Right forelimb (tissue), 1 donor: ENCODE data around the gene UTP4.
A peak's percentile ranks its signal among the peaks of the same experiment; 100 is the strongest.
"Not testable (repeated sequence)": the region's sequence is repeated elsewhere in the genome, so short reads cannot be mapped to it uniquely, and the experiment has no call there.

Experiments
- DNase-seq: peaks from one replicate; pipeline ENCODE4 v3.0.0-alpha.2; 2018

UTP4 gene

DNA sequence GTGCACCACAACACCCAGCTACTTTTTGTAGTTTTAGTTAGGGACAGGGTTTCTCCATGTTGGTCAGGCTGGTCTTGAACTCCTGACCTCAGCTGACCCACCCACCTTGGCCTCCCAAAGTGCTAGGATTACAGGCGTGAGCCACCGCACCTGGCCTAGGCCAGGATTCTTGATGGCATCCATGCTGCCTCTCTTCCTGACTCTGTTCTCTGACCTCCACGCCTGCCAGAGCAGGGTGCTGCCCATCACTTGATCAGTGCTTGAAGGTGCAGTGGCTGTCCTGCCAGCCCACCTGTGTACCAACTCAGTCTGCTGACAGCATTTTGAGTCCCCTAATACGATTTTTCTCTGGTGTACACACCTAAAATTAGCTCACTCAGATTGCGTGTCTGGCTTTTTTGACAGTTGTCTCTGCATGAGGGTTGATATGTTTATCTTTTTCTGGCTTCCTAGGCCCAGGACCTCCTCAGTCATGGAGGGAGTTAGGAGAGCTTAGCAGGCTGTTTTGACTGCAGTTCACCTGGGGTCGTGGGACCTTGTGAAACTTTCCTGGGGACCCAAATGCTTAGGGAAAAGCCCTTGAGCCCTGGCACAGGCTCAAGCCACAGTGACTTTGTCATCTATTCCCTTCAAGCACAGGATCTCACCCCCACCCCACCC lies 21.1 kb upstream of the UTP4 start:
- DNase-seq = no peak

DNA sequence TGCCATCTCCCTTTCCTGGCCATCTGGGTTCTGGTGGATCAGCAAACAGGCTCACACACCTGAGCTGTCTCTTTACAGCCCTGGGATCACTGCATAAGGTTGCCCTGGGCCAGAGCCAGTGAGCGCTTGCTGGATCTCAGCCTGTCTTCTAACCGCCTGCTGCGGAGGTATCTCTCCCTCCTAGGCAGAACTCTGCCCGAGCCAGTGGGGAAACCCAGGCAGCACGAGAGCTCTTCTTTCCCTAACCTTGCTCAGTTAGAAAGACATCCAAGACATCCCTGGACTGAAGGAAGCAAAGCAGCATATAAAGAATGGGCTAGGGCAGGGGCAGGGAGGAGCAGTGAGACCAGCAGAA lies 20.6 kb upstream of the UTP4 start:
- DNase-seq = no peak

DNA sequence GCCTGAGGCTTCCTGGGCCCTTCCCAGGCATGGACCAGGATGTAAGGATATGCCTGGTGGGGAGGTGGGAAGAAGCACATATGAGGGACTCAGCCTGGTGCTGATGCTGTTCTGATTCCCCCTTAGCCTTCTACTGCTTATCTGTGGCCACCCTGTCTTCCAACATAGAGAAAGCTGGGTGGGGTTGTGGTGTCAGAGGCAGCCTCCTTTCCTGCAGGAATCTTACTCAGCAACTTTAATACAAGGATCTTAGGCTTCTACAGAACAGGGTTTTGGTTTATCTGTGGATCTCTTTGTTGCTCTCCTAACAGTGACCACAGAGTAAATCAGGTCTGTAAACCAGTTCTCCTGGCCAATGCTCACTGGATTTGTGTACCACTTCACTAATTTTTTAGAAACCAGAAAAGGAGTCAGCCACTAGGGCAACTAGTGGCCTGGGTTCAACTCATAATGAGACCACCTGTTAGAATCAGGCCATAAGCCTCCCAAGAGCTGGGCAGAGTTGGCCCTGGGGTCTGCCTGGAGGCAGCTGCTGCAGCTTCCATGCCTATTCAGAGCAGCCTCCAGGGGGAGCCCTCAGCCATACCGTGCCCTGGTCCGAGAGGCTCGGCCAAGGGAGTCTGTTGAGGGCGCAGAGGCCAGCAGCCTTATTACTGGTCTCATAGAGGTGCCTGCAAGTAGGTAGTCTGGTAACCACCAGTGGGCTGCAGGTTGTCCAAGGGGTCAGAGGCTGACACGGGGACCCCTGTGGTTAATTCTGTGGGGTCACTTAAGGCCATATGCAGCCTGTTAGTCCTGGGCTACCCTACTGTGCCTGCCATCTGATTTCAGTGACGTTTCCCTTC lies 19.9 kb upstream of the UTP4 start:
- no peak for DNase-seq

DNA sequence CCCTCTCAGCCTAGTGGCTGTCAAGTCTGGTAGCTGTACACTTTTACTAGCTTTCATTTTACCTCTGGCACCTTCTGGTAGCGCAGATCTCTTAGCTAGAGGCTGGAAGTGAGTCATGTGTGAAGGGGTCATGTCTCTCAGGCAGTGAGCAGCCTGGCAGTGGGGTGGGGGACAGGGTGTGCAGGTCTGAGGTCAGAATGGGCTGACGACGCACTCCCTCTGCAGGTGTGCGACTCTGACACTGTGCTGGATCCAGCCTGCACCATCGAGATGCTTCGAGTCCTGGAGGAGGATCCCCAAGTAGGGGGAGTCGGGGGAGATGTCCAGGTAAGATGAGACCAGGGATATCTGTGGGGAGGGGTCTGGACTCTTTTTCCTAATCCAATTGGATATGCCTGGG lies 19.2 kb upstream of the UTP4 start:
- no peak for DNase-seq

DNA sequence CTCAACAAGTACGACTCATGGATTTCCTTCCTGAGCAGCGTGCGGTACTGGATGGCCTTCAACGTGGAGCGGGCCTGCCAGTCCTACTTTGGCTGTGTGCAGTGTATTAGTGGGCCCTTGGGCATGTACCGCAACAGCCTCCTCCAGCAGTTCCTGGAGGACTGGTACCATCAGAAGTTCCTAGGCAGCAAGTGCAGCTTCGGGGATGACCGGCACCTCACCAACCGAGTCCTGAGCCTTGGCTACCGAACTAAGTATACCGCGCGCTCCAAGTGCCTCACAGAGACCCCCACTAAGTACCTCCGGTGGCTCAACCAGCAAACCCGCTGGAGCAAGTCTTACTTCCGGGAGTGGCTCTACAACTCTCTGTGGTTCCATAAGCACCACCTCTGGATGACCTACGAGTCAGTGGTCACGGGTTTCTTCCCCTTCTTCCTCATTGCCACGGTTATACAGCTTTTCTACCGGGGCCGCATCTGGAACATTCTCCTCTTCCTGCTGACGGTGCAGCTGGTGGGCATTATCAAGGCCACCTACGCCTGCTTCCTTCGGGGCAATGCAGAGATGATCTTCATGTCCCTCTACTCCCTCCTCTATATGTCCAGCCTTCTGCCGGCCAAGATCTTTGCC lies 18.0 kb upstream of the UTP4 start:
- DNase-seq = no peak

DNA sequence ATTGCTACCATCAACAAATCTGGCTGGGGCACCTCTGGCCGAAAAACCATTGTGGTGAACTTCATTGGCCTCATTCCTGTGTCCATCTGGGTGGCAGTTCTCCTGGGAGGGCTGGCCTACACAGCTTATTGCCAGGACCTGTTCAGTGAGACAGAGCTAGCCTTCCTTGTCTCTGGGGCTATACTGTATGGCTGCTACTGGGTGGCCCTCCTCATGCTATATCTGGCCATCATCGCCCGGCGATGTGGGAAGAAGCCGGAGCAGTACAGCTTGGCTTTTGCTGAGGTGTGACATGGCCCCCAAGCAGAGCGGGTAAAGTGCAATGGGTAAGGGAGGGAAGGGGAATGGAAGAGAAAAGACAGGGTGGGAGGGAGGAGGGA lies 17.5 kb upstream of the UTP4 start:
- no peak for DNase-seq

DNA sequence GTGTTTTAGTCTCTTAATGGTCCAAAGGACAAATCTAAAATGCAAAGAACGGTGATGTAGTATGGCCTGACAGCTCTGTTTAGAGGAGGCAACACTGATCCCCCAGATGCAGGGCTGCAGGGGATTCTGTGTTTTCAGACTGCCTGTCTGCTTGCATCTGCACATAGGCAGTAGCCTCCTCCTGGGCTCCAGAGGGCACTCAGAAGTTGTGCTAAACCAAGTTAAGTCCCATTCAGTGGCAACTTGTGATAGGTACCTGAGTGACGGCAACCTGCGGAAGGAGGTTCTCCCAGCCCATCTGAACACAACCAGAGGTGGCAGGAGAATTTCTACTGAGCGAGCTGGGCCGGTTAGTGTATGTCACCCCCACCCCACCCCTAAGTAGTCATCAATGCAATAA lies 17.1 kb upstream of the UTP4 start:
- no peak for DNase-seq

DNA sequence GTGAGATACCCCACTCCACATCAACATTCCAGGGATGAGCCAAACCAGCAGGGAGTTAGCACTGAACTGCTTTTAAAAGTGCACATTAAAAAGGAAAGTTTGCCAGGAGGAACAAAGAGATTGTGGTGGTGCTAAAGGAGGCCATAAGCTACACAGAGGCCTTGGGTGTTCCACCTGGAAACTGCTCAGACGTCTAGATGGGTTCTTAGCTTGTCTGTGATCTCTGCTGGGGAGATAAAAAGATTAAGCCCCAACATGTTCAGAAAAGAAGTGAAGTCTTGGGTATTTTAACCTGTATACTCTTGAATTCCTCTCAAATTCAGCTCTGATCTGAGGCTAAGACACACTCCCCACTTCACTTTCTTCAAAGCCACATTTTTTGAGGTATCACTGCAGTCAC lies 16.6 kb upstream of the UTP4 start:
- DNase-seq = no peak

DNA sequence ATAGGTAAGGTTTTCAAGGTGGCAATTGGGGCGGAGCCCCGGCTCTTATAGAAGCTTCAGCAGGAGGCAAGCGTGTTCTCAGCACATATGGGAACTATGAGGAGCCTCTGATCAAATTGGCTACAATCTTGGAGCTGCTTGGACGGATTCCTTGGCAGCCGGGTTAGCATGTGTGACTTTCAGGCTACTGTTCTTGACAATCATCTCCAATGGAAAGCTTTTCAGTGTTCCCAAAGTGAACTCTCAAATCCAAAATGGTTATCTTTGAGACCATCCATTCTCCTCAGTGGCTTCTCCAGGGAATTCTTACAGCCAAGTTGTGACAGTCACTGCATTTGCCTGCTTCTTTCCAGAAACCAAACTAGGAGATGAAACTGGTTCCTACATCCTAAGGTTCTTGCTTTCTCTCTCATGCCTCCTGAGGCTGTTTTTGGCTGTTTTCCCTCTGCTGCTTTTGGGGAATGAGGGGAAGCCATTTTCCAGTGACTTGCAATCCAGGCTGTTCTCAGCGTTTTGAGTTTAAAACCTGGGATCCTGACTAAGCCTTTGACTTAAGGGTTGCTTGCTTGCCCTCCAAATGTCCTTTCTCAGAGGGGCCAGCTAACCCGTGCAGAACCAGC lies 16.1 kb upstream of the UTP4 start:
- DNase-seq = no peak

DNA sequence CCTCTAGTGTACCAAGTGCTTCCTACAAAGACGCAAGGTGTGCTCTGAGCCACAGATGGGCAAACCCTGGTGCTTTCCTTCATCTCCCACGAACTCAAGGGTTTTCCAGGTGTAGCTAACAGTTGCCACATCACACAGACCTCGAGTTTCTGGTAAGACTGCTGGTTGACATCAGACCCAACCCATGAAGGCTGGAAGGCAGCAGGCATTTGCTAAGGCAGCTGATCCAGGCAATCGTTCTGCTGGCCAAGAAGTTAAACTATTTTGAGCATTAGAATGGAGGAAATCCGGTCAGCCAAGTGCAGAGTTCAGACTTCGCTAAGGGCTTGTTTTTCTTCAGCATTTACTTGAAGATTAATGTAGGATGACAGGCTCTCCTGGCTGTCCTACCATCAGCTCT lies 15.5 kb upstream of the UTP4 start:
- no peak for DNase-seq

DNA sequence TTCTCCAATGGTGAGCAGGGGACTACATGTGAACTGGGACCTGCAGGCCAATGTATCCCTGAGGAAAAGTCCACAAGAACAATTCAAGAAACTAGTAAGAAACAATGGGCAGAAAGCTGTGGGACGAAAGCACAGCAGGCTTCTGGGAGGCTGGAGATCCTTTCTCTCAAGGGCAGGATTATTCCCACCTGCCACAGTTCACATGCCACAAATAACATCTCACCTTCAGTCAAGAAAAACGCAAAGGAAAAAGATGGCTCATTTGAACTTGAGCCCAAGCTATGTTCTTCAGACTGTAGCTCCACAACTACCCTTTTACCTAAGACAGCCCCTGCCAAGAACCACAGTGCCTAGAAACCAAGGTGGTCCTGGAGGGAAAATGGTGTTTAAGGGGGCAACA lies 14.0 kb upstream of the UTP4 start:
- DNase-seq = no peak

DNA sequence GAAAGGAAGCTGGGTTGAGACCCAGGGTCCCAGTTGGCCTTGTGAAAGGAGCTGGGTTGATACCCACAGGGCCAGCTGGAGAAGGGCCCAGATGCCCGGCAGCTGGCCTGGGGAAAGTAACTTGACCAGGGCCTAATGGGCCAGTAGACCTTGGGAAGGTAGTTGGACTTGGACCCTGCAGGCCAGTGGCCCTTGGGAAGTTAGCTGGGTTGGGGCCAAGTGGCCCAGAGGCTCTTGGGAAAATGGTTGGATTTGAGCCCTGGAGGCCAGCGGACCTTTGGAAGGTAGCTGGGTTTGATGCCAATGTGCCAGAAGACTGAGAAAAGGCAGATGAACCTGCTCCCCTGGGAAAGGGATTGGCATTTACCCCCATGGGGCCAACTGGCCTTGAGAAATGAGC lies 13.5 kb upstream of the UTP4 start:
- DNase-seq = no peak

DNA sequence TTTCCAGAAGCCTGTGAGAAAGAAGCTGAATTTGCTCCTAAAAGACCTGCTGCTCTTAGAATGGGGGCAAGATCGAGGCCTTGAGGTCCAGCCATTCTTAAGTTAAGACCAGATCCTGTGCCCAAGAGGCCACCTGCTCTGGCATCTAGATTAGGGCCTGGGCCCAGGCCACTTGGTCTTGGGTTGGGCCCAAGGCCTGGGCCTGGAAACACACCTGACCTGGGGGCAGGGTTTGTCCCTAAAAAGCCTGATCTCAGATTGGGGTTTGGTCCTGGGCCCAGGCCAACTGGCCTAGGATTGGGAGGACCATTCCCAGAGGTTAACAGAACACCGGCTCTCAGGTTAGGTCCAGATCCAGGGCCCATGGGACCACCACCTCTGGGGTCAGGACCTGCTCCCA lies 12.9 kb upstream of the UTP4 start:
- no peak for DNase-seq

DNA sequence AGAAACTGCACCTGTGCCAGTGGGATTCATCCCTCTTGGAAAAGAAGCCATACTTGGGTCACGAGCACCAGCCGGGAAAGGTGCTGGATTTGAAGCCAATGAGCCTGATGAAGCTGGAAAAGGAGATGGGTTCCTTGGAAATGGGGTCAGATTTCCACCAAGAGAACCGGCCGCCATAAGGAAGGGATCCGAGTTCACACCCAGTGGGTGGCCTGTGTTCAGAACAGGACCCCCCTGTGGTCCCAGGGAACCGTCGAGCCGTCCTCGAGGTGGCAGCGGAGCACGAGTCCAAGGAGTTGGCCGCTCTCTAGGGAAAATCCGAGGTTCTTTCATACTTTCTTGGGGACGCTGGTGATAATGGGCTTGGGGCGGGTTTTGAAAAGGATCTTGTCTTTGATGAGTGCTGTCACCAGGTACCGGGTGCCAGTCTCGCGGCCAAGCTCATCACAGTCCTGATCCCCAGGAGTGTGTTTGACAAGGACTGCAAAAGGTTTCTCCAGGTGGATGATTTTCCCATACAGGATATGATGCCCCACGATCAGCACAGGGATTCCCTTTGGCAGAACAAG lies 12.3 kb upstream of the UTP4 start:
- DNase-seq = no peak

DNA sequence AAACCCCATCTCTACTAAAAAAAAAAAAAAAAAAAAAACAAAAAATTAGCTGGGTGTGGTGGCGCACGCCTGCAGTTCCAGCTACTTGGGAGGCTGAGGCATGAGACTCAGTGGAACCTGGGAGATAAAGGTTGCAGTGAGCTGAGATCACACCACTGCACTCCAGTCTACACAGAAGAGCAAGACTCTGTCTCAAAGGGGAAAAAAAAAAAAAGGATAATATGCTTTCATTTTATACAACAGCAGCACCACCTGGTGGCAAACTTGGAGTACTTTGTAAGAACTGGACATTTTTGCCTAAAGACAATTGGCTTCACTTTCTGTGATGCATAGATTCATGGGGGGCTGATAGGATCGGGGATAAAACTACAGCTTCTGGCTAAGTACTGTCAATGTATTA lies 8.5 kb upstream of the UTP4 start:
- DNase-seq = no peak

DNA sequence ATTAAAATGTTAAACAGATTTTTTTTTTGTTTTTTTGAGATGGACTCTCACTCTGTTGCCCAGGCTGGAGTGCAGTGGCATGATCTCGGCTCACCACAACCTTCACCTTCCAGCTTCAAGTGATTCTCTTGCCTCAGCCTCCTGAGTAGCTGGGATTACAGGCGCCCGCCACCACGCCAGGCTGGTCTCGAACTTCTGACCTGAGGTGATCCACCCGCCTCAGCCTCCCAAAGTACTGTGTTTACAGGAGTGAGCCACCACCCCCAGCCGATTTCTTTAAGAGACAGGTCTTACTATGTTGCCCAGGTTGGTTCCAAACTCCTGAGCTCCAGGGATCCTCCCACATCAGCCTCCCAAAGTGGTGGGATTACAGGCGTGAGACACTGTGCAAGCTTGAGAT lies 8.0 kb upstream of the UTP4 start:
- DNase-seq = not testable (repeated sequence)

DNA sequence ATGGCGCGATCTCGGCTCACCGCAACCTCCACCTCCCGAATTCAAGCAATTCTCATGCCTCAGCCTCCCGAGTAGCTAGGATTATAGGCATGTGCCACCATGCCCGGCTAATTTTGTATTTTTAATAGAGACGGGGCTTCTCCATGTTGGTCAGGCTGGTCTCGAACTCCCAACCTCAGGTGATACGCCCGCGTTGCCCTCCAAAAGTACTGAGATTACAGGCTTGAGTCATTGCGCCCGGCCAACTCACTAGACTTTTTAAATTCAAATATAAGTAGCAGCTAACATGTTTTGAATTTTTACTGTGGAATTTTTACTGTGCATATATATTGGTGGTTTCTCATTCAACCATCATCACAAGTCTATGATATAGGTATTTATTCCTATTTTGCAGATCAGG lies 7.5 kb upstream of the UTP4 start:
- not testable (repeated sequence) for DNase-seq

DNA sequence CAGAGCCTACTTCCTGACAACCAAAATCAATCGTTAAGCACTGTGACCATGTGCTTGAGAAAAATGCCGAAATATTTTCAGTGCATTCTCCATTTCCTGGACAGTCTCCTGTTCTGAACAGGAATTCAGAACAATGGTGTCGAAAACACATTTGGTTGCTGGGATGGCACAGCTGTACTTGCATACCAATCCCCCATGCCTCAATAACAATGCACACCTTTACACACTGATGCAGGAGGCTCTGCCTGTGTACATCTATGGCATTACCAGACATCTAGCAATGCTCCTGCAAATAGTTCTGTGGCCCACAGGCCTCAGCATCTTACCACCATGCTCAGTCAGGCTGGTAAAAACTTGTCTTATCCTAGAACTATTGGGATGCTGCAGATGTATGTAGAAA lies 6.2 kb upstream of the UTP4 start:
- DNase-seq = no peak

DNA sequence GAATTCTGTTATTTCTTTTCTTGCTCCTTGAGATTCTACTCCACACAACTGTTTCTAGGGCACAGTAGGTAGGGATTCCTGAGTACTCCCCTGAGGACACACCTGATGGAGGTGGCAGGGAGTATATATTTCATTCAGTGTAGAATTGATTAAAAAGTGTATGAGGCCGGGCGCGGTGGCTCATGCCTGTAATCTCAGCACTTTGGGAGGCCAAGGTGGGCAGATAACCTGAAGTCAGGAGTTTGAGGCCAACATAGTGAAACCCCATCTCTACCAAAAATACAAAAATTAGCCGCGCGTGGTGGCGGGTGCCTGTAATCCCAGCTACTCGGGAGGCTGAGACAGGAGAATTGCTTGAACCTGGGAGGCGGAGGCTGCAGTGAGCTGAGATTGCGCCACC lies 5.6 kb upstream of the UTP4 start:
- not testable (repeated sequence) for DNase-seq

DNA sequence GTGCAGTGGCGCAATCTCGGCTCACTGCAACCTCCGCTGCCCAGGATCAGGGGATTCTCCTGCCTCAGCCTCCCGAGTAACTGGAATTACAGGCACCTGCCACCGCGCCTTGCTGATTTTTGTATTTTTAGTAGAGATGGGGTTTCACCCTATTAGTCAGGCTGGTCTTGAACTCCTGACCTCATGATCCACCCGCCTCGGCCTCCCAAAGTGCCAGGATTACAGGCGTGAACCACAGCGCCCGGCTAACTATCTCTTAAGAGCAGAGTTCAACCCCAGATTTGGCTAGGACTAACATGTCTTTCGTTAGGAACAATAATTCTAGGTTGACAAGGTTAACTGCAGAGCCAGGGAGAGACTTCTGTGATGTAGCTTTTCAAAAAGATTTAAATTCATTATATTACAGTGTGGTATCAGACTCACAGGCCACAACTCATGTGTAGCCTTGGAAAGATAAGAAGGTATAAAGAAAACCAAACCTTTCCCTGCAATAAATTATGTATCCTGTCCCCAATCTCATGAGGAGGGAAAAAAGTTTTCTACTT lies 4.4 kb upstream of the UTP4 start:
- no peak for DNase-seq

DNA sequence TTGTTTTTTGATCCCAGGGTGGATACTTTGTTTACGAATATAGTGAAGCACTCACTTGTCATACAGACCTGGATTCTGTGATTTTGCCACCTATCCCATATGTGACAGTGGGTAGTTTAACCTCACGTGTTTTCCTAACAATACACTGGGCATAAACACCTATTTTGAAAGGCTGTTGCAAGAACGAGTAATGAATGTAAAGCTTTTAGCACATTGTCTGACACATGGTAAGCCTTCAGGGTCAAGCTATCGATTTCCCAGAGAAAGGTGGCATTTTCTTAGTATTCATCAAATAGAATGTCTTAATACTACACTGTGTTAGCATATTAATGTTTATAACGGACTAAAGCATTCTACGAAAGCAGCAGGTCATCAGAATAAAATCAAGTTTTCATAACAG lies 2.0 kb upstream of the UTP4 start:
- DNase-seq = no peak

DNA sequence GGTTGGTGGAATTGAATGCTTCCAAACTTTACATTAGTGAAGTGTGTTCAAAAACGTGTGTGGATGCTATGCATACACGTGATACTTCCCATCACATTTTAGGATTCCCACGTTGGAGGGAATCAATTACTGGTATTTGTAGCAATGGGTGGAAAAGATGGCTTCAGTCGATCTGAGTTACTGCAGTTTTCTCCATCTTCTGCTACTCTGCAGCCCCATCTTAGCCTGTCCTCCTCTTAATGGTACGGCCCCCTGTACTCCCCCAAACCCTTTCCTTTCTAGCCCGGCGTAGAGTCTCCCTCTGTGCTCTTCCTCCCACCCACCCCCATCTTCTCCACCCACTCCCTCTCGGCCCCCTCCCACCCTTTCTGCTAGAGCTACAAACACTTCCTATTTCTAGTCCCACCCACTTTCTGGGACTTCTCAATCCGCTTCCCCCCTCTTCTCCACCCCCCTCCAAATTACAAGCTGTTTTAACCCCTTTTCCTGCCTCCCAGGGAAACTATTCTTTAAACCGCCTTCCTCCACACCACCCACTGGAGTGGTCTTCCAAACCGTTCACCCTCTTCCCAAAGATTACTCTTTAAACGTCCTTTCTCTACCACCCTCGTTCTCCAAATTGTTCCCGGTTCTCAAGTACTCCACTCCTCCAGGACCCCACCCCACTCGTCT lies 1.1 kb upstream of the UTP4 start:
- DNase-seq = peak; percentile 60
